A549 (cell line): Measurements from ENCODE around the gene EDIL3.

ENCODE experiments used
- POLR2A ChIP-seq: IDR thresholded peaks from 2 replicates; pipeline ENCODE4 v1.6.1; 2012; ENCODE audit warnings: mild to moderate bottlenecking, low read length
- RAD21 ChIP-seq, 2 experiments: fragments of >200 bp in 1 of 2; sonication (Bioruptor Twin) in 1 of 2; formaldehyde crosslinking in 1 of 2; IDR thresholded peaks in 1 of 2; conservative IDR thresholded peaks in 1 of 2; 2 replicates in 1 of 2; 3 replicates in 1 of 2; pipeline ENCODE4 v1.6.1; 2012 to 2018; ENCODE audit warnings: inconsistent platforms in 1 of 2
- SREBF2 ChIP-seq: fragments of 450-650 bp; IDR thresholded peaks from 2 replicates; pipeline ENCODE4 v1.6.1; 2014; ENCODE audit warnings: mild to moderate bottlenecking, moderate library complexity
- TF ChIP-seq, protein P1 (sequence below): fragments of >200 bp; sonication (Bioruptor Twin); formaldehyde crosslinking; IDR thresholded peaks from 3 replicates; pipeline ENCODE4 v1.5.1; 2016
- TF ChIP-seq, protein P2 (sequence below): fragments of 450-650 bp; IDR thresholded peaks from 2 replicates; pipeline ENCODE4 v1.6.1; 2014; ENCODE audit warnings: antibody characterized with exemption
- TF ChIP-seq, protein P3 (sequence below): fragments of >200 bp; sonication (Bioruptor Twin); formaldehyde crosslinking; IDR thresholded peaks from 2 replicates; pipeline ENCODE4 v1.6.1; 2016
- TF ChIP-seq, protein P4 (sequence below): IDR thresholded peaks from 2 replicates; pipeline ENCODE4 v1.6.1; 2012
- TF ChIP-seq, protein P5 (sequence below): IDR thresholded peaks from 2 replicates; pipeline ENCODE4 v1.6.1; 2012

DNA sequence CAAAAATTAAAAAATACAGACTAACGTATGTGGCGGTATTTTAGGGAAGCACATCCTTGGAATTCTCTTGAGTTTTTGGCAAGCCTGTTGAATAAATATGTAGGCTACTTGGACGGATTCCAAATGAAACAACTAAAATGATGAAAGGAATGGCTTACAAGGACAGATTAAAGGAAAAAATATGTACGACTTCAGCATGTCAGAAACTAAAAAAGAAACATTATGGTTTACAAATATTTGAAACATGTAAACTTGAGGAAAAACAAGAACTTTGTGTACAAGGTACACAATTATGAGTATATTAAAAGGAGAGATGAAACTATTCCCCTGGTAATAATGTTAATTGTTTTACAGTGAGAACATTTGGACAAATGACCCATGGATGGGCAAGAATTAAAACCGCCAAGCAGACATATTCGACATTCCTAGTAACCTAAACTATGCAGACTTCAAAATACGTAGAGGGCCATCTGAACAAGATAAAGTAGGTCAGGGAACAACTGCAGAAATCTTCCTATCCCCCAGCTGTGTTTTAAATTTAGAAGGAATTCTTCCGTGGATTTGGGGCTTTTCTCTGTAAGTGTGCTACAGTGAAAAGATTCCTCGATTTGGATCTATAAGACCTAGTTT lies 12.5 kb downstream of the EDIL3 start:
- TF ChIP-seq, protein P1, sequence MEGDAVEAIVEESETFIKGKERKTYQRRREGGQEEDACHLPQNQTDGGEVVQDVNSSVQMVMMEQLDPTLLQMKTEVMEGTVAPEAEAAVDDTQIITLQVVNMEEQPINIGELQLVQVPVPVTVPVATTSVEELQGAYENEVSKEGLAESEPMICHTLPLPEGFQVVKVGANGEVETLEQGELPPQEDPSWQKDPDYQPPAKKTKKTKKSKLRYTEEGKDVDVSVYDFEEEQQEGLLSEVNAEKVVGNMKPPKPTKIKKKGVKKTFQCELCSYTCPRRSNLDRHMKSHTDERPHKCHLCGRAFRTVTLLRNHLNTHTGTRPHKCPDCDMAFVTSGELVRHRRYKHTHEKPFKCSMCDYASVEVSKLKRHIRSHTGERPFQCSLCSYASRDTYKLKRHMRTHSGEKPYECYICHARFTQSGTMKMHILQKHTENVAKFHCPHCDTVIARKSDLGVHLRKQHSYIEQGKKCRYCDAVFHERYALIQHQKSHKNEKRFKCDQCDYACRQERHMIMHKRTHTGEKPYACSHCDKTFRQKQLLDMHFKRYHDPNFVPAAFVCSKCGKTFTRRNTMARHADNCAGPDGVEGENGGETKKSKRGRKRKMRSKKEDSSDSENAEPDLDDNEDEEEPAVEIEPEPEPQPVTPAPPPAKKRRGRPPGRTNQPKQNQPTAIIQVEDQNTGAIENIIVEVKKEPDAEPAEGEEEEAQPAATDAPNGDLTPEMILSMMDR, result no peak
- TF ChIP-seq RAD21 (conservative IDR thresholded peaks at IDR 0.05 in 1 of 2, IDR thresholded peaks at IDR 0.05 in 1 of 2) (no peak), SREBF2 (no peak), POLR2A (no peak)
- TF ChIP-seq, protein P2, sequence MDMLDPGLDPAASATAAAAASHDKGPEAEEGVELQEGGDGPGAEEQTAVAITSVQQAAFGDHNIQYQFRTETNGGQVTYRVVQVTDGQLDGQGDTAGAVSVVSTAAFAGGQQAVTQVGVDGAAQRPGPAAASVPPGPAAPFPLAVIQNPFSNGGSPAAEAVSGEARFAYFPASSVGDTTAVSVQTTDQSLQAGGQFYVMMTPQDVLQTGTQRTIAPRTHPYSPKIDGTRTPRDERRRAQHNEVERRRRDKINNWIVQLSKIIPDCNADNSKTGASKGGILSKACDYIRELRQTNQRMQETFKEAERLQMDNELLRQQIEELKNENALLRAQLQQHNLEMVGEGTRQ, result no peak
- TF ChIP-seq, protein P3, sequence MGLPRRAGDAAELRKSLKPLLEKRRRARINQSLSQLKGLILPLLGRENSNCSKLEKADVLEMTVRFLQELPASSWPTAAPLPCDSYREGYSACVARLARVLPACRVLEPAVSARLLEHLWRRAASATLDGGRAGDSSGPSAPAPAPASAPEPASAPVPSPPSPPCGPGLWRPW, result no peak
- TF ChIP-seq, protein P4, sequence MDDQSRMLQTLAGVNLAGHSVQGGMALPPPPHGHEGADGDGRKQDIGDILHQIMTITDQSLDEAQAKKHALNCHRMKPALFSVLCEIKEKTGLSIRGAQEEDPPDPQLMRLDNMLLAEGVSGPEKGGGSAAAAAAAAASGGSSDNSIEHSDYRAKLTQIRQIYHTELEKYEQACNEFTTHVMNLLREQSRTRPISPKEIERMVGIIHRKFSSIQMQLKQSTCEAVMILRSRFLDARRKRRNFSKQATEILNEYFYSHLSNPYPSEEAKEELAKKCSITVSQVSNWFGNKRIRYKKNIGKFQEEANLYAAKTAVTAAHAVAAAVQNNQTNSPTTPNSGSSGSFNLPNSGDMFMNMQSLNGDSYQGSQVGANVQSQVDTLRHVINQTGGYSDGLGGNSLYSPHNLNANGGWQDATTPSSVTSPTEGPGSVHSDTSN, result no peak
- TF ChIP-seq, protein P5, sequence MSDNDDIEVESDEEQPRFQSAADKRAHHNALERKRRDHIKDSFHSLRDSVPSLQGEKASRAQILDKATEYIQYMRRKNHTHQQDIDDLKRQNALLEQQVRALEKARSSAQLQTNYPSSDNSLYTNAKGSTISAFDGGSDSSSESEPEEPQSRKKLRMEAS, result no peak
